Ishikawa (cell line): ENCODE results near the gene CFAP61.

ENCODE experiments used
- CREB1 ChIP-seq: IDR thresholded peaks from 2 replicates; pipeline ENCODE4 v1.6.1; 2012; ENCODE audit warnings: low read depth
- REST ChIP-seq: IDR thresholded peaks from 2 replicates; pipeline ENCODE4 v1.6.1; 2012; ENCODE audit warnings: low read depth, mild to moderate bottlenecking
- YY1 ChIP-seq: IDR thresholded peaks from 2 replicates; pipeline ENCODE4 v1.6.1; 2012; ENCODE audit warnings: low read depth
- TF ChIP-seq, protein P1 (sequence below): IDR thresholded peaks from 2 replicates; pipeline ENCODE4 v1.6.1; 2012

DNA sequence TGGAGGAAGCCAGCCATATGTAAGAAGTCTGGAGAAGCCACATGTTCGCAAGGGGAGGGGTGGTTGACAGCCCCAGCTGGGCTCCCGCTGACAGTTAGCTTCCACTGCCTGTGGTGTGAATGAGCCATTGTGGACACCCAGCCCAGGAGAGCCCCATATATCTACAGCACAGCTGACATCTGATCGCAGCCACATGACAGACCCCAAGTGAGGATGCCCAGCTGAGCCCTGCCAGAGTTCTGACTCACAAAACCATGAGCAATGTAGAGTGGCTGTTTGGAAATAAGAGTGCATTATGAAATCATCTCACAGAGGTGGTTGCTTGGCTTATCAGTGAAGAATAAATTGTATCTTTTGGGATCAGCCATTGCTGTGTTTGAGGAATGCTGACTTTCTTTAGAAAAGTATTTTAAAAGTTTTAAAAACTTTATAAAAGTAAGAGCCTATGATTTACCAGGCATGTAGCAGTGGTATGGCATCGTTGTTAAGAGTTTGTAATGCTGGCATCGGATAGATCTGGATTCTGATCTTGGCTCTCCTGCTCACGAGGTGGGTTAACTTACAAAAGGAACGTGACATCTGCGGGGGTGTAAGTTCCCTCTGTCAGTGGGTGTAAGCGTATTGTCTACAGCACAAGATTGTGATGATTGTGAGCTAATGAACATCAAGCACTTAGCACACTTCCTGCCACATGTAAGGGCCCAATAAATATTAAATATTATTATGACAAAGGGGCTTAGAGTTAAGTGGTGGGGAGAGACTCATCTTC, 24.1 kb downstream of the CFAP61 start:
- TF ChIP-seq REST (no peak), CREB1 (no peak), YY1 (no peak)
- TF ChIP-seq, protein P1, sequence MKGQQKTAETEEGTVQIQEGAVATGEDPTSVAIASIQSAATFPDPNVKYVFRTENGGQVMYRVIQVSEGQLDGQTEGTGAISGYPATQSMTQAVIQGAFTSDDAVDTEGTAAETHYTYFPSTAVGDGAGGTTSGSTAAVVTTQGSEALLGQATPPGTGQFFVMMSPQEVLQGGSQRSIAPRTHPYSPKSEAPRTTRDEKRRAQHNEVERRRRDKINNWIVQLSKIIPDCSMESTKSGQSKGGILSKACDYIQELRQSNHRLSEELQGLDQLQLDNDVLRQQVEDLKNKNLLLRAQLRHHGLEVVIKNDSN = no peak
